K562 (cell line): ENCODE results near the gene MAP3K19. TPM values are rescaled to one million over a fixed set of nuclear protein-coding genes. Genes with fewer than 3 reads are reported as not detected.

Source experiments
- ARHGAP35 ChIP-seq: fragments of 450-650 bp; IDR thresholded peaks from 2 replicates; pipeline ENCODE4 v1.6.1; 2018; ENCODE audit not compliant: partially characterized antibody
- E2F3 ChIP-seq: fragments of 250-450 bp; sonication (Bioruptor Pico); IDR thresholded peaks from 2 replicates; pipeline ENCODE4 v1.4.0; 2020; ENCODE audit warnings: mild to moderate bottlenecking
- HCFC1 ChIP-seq: IDR thresholded peaks from 2 replicates; pipeline ENCODE4 v1.6.1; 2012; ENCODE audit warnings: low read depth, low read length, improper control_type of control experiment
- HDAC6 ChIP-seq: IDR thresholded peaks from 2 replicates; pipeline ENCODE4 v1.6.1; 2012; ENCODE audit warnings: low read depth, mild to moderate bottlenecking, control low read depth, inconsistent platforms, low read length, moderate library complexity
- HDAC8 ChIP-seq: fragments of 450-650 bp; IDR thresholded peaks from 2 replicates; pipeline ENCODE4 v1.6.1; 2016; ENCODE audit warnings: mild to moderate bottlenecking, missing genetic modification characterization, moderate library complexity, missing compliant biosample characterization
- MYNN ChIP-seq, 2 experiments: sonication (generic); formaldehyde crosslinking in 1 of 2; IDR thresholded peaks; 2 replicates each; pipeline versions ENCODE4 v1.5.0 to v1.6.1; 2016 to 2020; ENCODE audit warnings: antibody characterized with exemption in 1 of 2, missing genetic modification reagents in 1 of 2
- NEUROD1 ChIP-seq: fragments of 150-350 bp; IDR thresholded peaks from 2 replicates; pipeline ENCODE4 v1.6.1; 2014; ENCODE audit warnings: borderline replicate concordance, low read length, low read depth; ENCODE audit not compliant: partially characterized antibody
- NR2F6 ChIP-seq: fragments of 450-650 bp; formaldehyde crosslinking; IDR thresholded peaks from 2 replicates; pipeline ENCODE4 v1.4.0; 2020; ENCODE audit warnings: mild to moderate bottlenecking
- RBM39 ChIP-seq: fragments of 200-400 bp; formaldehyde crosslinking; optimal IDR thresholded peaks from 2 replicates; pipeline ENCODE3; 2018; ENCODE audit warnings: low read depth, low read length
- RFX1 ChIP-seq: fragments of 450-650 bp; IDR thresholded peaks from 2 replicates; pipeline ENCODE4 v1.6.1; 2016; ENCODE audit warnings: mild to moderate bottlenecking, moderate library complexity
- SMARCE1 ChIP-seq: fragments of 450-650 bp; IDR thresholded peaks from 2 replicates; pipeline ENCODE4 v1.7.1; 2016; ENCODE audit warnings: mild to moderate bottlenecking
- TCFL5 ChIP-seq: fragments of 250-450 bp; sonication (Bioruptor Pico); conservative IDR thresholded peaks from 2 replicates; pipeline ENCODE4 v1.6.1; 2021; ENCODE audit warnings: mild to moderate bottlenecking, moderate library complexity, matching md5 sums
- TEAD1 ChIP-seq, 2 experiments: fragments of 450-650 bp in 1 of 2; sonication (generic) in 1 of 2; formaldehyde crosslinking; IDR thresholded peaks; 2 replicates each; pipeline versions ENCODE4 v1.4.0 to v1.8.0; 2020 to 2022; ENCODE audit warnings: mild to moderate bottlenecking in 2 of 2, missing genetic modification reagents in 1 of 2
- ZBTB7A ChIP-seq: IDR thresholded peaks from 2 replicates; pipeline ENCODE4 v1.6.1; 2011; ENCODE audit warnings: low read depth, mild to moderate bottlenecking, low read length, moderate library complexity, borderline replicate concordance; ENCODE audit not compliant: control insufficient read depth
- ZNF551 ChIP-seq: fragments of 250-450 bp; sonication (Bioruptor Pico); IDR thresholded peaks from 2 replicates; pipeline ENCODE4 v1.5.0; 2021; ENCODE audit warnings: mild to moderate bottlenecking, moderate library complexity
- ZNF583 ChIP-seq: fragments of 250-450 bp; sonication (Bioruptor Pico); IDR thresholded peaks from 2 replicates; pipeline ENCODE4 v1.4.0; 2020
- ZNF586 ChIP-seq: fragments of 450-650 bp; formaldehyde crosslinking; conservative IDR thresholded peaks from 2 replicates; pipeline ENCODE4 v1.4.0; 2020; ENCODE audit warnings: mild to moderate bottlenecking, moderate library complexity
- ZNF668 ChIP-seq: fragments of 250-450 bp; sonication (Bioruptor Pico); IDR thresholded peaks from 2 replicates; pipeline ENCODE4 v1.8.0; 2022; ENCODE audit warnings: mild to moderate bottlenecking, inconsistent platforms
- polyA plus RNA-seq, 8 experiments: library from polyadenylated mRNA; depleted of rRNA in 4 of 8; stranded (reverse) in 5 of 8; unstranded in 3 of 8; fragments of >200 nt; fragmentation: Nextera tagmentation in 2 of 8; fragmentation: Illumina TruSeq in 1 of 8; extraction: Ambion mirVana in 2 of 8; extraction: Trizol in 1 of 8; gene quantifications; 2 replicates each; pipeline versions ENCODE4 v1.2.1 to v1.2.3, GENCODE V29; 2011 to 2014; ENCODE audit warnings: inconsistent platforms in 1 of 8, missing spikeins in 1 of 8
- total RNA-seq, 7 experiments: library from RNA; depleted of rRNA in 6 of 7; stranded (reverse); fragments of >200 nt in 6 of 7; fragmentation: Illumina TruSeq in 2 of 7; extraction: Trizol in 2 of 7; gene quantifications; 2 replicates each; pipeline versions ENCODE4 v1.2.1 to v1.2.3, GENCODE V29; 2011 to 2021; ENCODE audit warnings: low replicate concordance in 1 of 7
- TF ChIP-seq, protein P1 (sequence below): sonication (generic); formaldehyde crosslinking; IDR thresholded peaks from 2 replicates; pipeline ENCODE4 v1.8.0; 2022; ENCODE audit warnings: missing genetic modification reagents, mild to moderate bottlenecking, borderline replicate concordance
- TF ChIP-seq, protein P2 (sequence below): fragments of 250-450 bp; sonication (Bioruptor Pico); IDR thresholded peaks from 2 replicates; pipeline ENCODE4 v1.5.0; 2020; ENCODE audit warnings: mild to moderate bottlenecking, borderline replicate concordance
- TF ChIP-seq, protein P3 (sequence below): sonication (generic); formaldehyde crosslinking; IDR thresholded peaks from 2 replicates; pipeline ENCODE4 v1.8.0; 2022; ENCODE audit warnings: mild to moderate bottlenecking, low read depth, missing genetic modification reagents
- TF ChIP-seq, protein P4 (sequence below): fragments of 450-650 bp; IDR thresholded peaks from 2 replicates; pipeline ENCODE4 v1.7.0; 2016; ENCODE audit warnings: borderline replicate concordance

MAP3K19 gene
- total and polyA plus RNA-seq, 9 of the 15 experiments (the other 6 are each of a cell fraction or from before 2014, with no cell fraction given), result 0.29 TPM; not detected in 8

DNA sequence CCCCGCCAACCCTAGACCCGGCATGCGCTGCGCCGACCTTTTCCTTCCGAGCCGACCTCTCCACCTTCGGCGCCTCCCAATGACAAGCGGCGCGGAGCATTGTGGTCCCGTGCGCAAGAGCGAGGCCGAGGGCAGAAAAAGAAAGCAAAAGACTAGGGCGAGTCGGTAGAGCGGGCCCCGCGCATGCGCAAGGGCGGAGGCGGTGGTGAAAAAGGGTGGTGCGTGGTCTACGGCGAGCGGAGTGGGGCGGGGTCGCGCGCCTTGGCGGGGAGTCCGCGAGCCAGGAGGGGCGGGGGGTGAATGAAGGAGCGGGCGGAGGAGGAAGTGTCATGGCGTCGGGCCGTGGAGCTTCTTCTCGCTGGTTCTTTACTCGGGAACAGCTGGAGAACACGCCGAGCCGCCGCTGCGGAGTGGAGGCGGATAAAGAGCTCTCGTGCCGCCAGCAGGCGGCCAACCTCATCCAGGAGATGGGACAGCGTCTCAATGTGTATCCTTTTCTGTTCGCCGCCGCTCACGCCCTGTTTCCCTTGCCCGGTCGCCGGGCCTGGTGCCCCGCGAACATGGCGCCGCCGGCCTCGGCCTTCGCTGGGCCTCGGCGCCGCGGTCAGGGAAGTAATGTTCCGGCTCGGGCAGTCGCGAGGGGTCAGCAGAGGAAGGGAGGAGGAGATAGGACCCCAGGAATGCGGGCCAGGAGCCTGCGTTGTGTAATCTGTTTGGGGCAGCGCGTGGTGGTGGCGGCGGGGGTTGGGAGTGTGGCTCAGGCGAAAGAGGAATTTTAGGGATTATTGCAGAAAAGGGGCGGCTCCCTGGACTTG lies 128.5 kb downstream of the MAP3K19 start, which contains the start of gene CCNT2 (continued):
- TF ChIP-seq, protein P1, sequence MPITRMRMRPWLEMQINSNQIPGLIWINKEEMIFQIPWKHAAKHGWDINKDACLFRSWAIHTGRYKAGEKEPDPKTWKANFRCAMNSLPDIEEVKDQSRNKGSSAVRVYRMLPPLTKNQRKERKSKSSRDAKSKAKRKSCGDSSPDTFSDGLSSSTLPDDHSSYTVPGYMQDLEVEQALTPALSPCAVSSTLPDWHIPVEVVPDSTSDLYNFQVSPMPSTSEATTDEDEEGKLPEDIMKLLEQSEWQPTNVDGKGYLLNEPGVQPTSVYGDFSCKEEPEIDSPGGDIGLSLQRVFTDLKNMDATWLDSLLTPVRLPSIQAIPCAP, result no peak
- peak in 1 of 2 experiments; percentile 86; a peak in 1 of 4 replicates for TF ChIP-seq TEAD1 (CRISPR knock-in tag; IDR thresholded peaks at IDR 0.05)
- no peak for TF ChIP-seq RFX1
- TF ChIP-seq MYNN (IDR thresholded peaks at IDR 0.05), result no peak
- no peak for TF ChIP-seq MYNN (CRISPR knock-in tag; IDR thresholded peaks at IDR 0.05)
- peak; percentile 84 for TF ChIP-seq HCFC1
- TF ChIP-seq HDAC8 (tag), result no peak
- TF ChIP-seq SMARCE1, result no peak
- TF ChIP-seq ZNF551 (CRISPR knock-in tag), result no peak
- TF ChIP-seq NR2F6 (CRISPR knock-in tag), result no peak
- TF ChIP-seq, protein P2, sequence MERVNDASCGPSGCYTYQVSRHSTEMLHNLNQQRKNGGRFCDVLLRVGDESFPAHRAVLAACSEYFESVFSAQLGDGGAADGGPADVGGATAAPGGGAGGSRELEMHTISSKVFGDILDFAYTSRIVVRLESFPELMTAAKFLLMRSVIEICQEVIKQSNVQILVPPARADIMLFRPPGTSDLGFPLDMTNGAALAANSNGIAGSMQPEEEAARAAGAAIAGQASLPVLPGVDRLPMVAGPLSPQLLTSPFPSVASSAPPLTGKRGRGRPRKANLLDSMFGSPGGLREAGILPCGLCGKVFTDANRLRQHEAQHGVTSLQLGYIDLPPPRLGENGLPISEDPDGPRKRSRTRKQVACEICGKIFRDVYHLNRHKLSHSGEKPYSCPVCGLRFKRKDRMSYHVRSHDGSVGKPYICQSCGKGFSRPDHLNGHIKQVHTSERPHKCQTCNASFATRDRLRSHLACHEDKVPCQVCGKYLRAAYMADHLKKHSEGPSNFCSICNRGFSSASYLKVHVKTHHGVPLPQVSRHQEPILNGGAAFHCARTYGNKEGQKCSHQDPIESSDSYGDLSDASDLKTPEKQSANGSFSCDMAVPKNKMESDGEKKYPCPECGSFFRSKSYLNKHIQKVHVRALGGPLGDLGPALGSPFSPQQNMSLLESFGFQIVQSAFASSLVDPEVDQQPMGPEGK (CRISPR knock-in tag), result no peak
- TF ChIP-seq HDAC6, result no peak
- no peak for TF ChIP-seq TCFL5 (CRISPR knock-in tag)
- no peak for TF ChIP-seq ZNF583 (CRISPR knock-in tag)
- no peak for TF ChIP-seq ZNF668 (CRISPR knock-in tag)
- peak; percentile 74 for TF ChIP-seq ZBTB7A
- no peak for TF ChIP-seq ZNF586 (CRISPR knock-in tag)
- TF ChIP-seq, protein P3, sequence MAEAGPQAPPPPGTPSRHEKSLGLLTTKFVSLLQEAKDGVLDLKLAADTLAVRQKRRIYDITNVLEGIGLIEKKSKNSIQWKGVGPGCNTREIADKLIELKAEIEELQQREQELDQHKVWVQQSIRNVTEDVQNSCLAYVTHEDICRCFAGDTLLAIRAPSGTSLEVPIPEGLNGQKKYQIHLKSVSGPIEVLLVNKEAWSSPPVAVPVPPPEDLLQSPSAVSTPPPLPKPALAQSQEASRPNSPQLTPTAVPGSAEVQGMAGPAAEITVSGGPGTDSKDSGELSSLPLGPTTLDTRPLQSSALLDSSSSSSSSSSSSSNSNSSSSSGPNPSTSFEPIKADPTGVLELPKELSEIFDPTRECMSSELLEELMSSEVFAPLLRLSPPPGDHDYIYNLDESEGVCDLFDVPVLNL (CRISPR knock-in tag), result peak; percentile 59; the same call in 1 of the 2 replicates
- no peak for TF ChIP-seq E2F3 (CRISPR knock-in tag)
- no peak for TF ChIP-seq ARHGAP35
- no peak for TF ChIP-seq RBM39
- TF ChIP-seq, protein P4, sequence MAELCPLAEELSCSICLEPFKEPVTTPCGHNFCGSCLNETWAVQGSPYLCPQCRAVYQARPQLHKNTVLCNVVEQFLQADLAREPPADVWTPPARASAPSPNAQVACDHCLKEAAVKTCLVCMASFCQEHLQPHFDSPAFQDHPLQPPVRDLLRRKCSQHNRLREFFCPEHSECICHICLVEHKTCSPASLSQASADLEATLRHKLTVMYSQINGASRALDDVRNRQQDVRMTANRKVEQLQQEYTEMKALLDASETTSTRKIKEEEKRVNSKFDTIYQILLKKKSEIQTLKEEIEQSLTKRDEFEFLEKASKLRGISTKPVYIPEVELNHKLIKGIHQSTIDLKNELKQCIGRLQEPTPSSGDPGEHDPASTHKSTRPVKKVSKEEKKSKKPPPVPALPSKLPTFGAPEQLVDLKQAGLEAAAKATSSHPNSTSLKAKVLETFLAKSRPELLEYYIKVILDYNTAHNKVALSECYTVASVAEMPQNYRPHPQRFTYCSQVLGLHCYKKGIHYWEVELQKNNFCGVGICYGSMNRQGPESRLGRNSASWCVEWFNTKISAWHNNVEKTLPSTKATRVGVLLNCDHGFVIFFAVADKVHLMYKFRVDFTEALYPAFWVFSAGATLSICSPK, result no peak
- TF ChIP-seq NEUROD1, result no peak
